Colonic mucosa (tissue), 4 donors: Measurements from ENCODE around the gene CCDC170. TPM values are rescaled to one million over a fixed set of nuclear protein-coding genes. Genes with fewer than 3 reads are reported as not detected.

Source experiments
- DNase-seq: peaks from one replicate; pipeline ENCODE4 v3.0.0-alpha.2; 2020
- H3K27ac ChIP-seq: fragments of 200-600 bp; one replicate; pipeline ENCODE4 v1.8.0; 2021
- H3K27me3 ChIP-seq: fragments of 200-600 bp; one replicate; pipeline ENCODE4 v1.8.0; 2021
- H3K36me3 ChIP-seq: fragments of 200-600 bp; one replicate; pipeline ENCODE4 v1.8.0; 2021
- H3K4me1 ChIP-seq: fragments of 200-600 bp; one replicate; pipeline ENCODE4 v1.8.0; 2021; ENCODE audit warnings: mild to moderate bottlenecking
- H3K4me3 ChIP-seq: fragments of 200-600 bp; one replicate; pipeline ENCODE4 v1.8.0; 2021
- H3K9ac ChIP-seq, 2 donors: one replicate each; pipeline ENCODE4 v1.7.0; 2013; ENCODE audit warnings: control low read depth in 2 of 2, low read depth in 2 of 2, low read length in 2 of 2
- H3K9me3 ChIP-seq: fragments of 200-600 bp; one replicate; pipeline ENCODE4 v1.8.0; 2021
- CTCF ChIP-seq: fragments of 200-600 bp; IDR thresholded peaks from one replicate; pipeline ENCODE4 v1.8.0; 2022; ENCODE audit warnings: antibody characterized with exemption, mild to moderate bottlenecking
- intact Hi-C: fragments of 100-400 bp; cut with DNase I; formaldehyde crosslinking; loops from one replicate; pipeline ENCODE4 v1.14.1; 2022
- total RNA-seq, 2 donors: library from RNA; stranded (reverse); fragmentation: NEBNext Ultra II Directional in 1 of 2; extraction: Animal tissue kit (Norgen Biotek cat#: 25700) in 1 of 2; gene quantifications; one replicate each; pipeline ENCODE4 v1.2.1, GENCODE V29; 2021
- donor health status: healthy.
- donor health status: DM: no; HTN: no; CAD: no.
- donor health status: DM: no; HTN: no; CAD: no.

CCDC170 gene
- total RNA-seq, 2 donors from 2014 or later = 0.77 to 0.86 TPM

GRCh38 chr6:151656392-151656791, 162.6 kb downstream of the CCDC170 start:
- no peak overlapping the region for H3K4me3 ChIP-seq
- intact Hi-C loops = no loop called here
- no peaks in the 10 kb centered on the region for H3K4me1 ChIP-seq
- no peaks in the 10 kb centered on the region for H3K27me3 ChIP-seq
- H3K9me3 ChIP-seq = no peaks in the 10 kb centered on the region
- no peak for TF ChIP-seq CTCF
- H3K27ac ChIP-seq = no peak overlapping the region
- H3K9ac ChIP-seq = no peak overlapping the region
- no peak for DNase-seq
- H3K36me3 ChIP-seq = no peaks in the 10 kb centered on the region

- intact Hi-C loops = no loop called here
- no peak for DNase-seq
- H3K36me3 ChIP-seq = no peaks in the 10 kb centered on the region
Observed at GRCh38 chr6:151658091-151658490, 164.3 kb downstream of the CCDC170 start.

GRCh38 chr6:151659212-151659611, 165.4 kb downstream of the CCDC170 start:
- H3K36me3 ChIP-seq = no peaks in the 10 kb centered on the region
- no peaks in the 10 kb centered on the region for H3K9me3 ChIP-seq
- no peaks in the 10 kb centered on the region for H3K4me1 ChIP-seq
- H3K27me3 ChIP-seq = no peaks in the 10 kb centered on the region
- H3K27ac ChIP-seq = no peak overlapping the region
- intact Hi-C loops = no loop called here
- H3K4me3 ChIP-seq = no peak overlapping the region
- DNase-seq = no peak
- H3K9ac ChIP-seq = no peak overlapping the region
- no peak for TF ChIP-seq CTCF

More at GRCh38 chr6:151658091-151658490, 164.3 kb downstream of the CCDC170 start:
- H3K4me3 ChIP-seq = no peak overlapping the region
- H3K9ac ChIP-seq = no peak overlapping the region
- H3K4me1 ChIP-seq = no peaks in the 10 kb centered on the region
- no peak for TF ChIP-seq CTCF
- no peaks in the 10 kb centered on the region for H3K27me3 ChIP-seq
- H3K9me3 ChIP-seq = no peaks in the 10 kb centered on the region
- no peak overlapping the region for H3K27ac ChIP-seq

- intact Hi-C loops = no loop called here
Observed at GRCh38 chr6:151661509-151661908, 167.7 kb downstream of the CCDC170 start.

GRCh38 chr6:151661928-151662327, 168.1 kb downstream of the CCDC170 start:
- H3K4me1 ChIP-seq = no peaks in the 10 kb centered on the region
- no peaks in the 10 kb centered on the region for H3K36me3 ChIP-seq
- no peaks in the 10 kb centered on the region for H3K9me3 ChIP-seq
- H3K9ac ChIP-seq = no peak overlapping the region
- no peak for TF ChIP-seq CTCF
- intact Hi-C loops = no loop called here
- H3K4me3 ChIP-seq = no peak overlapping the region
- H3K27me3 ChIP-seq = no peaks in the 10 kb centered on the region
- no peak for DNase-seq
- no peak overlapping the region for H3K27ac ChIP-seq

More at GRCh38 chr6:151661509-151661908, 167.7 kb downstream of the CCDC170 start:
- DNase-seq = no peak
- TF ChIP-seq CTCF = no peak
- H3K9ac ChIP-seq = no peak overlapping the region
- H3K27ac ChIP-seq = no peak overlapping the region
- H3K4me1 ChIP-seq = no peaks in the 10 kb centered on the region
- H3K9me3 ChIP-seq = no peaks in the 10 kb centered on the region
- H3K27me3 ChIP-seq = no peaks in the 10 kb centered on the region
- H3K36me3 ChIP-seq = no peaks in the 10 kb centered on the region
- no peak overlapping the region for H3K4me3 ChIP-seq

GRCh38 chr6:151663559-151663958, 169.7 kb downstream of the CCDC170 start:
- H3K36me3 ChIP-seq = no peaks in the 10 kb centered on the region
- no peaks in the 10 kb centered on the region for H3K9me3 ChIP-seq
- no peaks in the 10 kb centered on the region for H3K27me3 ChIP-seq
- TF ChIP-seq CTCF = no peak
- H3K4me1 ChIP-seq = no peaks in the 10 kb centered on the region
- intact Hi-C loops = no loop called here
- H3K9ac ChIP-seq = no peak overlapping the region
- H3K4me3 ChIP-seq = no peak overlapping the region
- no peak for DNase-seq
- H3K27ac ChIP-seq = no peak overlapping the region
